Ascending aorta (tissue), 2 donors: ENCODE measurements around the gene TATDN2. TPM values are rescaled to one million over a fixed set of nuclear protein-coding genes. Genes with fewer than 3 reads are reported as not detected.

Experiments
- DNase-seq, 2 donors: peaks; one replicate each; pipeline ENCODE4 v3.0.0-alpha.2; 2019; ENCODE audit warnings: low spot score in 2 of 2
- H3K27ac ChIP-seq, 2 donors: fragments of 200-600 bp; sonication (generic); one replicate each; pipeline ENCODE4 v1.5.1; 2016 to 2017; ENCODE audit warnings: mild to moderate bottlenecking in 1 of 2
- H3K27me3 ChIP-seq: fragments of 200-600 bp; sonication (generic); one replicate; pipeline ENCODE4 v1.5.1; 2017
- H3K36me3 ChIP-seq, 2 donors: fragments of 200-600 bp; sonication (generic); one replicate each; pipeline ENCODE4 v1.5.1; 2016
- H3K4me1 ChIP-seq, 2 donors: fragments of 200-600 bp; sonication (generic); one replicate each; pipeline ENCODE4 v1.5.1; 2016 to 2017; ENCODE audit warnings: mild to moderate bottlenecking in 1 of 2
- H3K4me3 ChIP-seq, 2 donors: fragments of 200-600 bp; sonication (generic); one replicate each; pipeline ENCODE4 v1.5.1; 2016 to 2017; ENCODE audit warnings: mild to moderate bottlenecking in 1 of 2
- H3K9me3 ChIP-seq, 2 donors: fragments of 200-600 bp; sonication (generic); one replicate each; pipeline ENCODE4 v1.5.1; 2016
- intact Hi-C: fragments of 100-400 bp; cut with DNase I; formaldehyde crosslinking; loops from one replicate; pipeline ENCODE4 v1.15.1; 2023
- total RNA-seq: library from RNA; depleted of rRNA; stranded (reverse); fragments of >200 nt; gene quantifications from one replicate; pipeline ENCODE4 v1.1.0, GENCODE V29; 2016
- TF ChIP-seq, protein P1 (sequence below), 3 experiments: fragments of 200-600 bp in 2 of 3; fragments of 450-650 bp in 1 of 3; sonication (generic) in 2 of 3; IDR thresholded peaks; one replicate each; pipeline ENCODE4 v1.5.1; 2016 to 2019; ENCODE audit warnings: antibody characterized with exemption in 3 of 3, mild to moderate bottlenecking in 1 of 3, moderate library complexity in 1 of 3

Gene TATDN2
- total RNA-seq, 1 donor from 2014 or later = 29.1 TPM

DNA sequence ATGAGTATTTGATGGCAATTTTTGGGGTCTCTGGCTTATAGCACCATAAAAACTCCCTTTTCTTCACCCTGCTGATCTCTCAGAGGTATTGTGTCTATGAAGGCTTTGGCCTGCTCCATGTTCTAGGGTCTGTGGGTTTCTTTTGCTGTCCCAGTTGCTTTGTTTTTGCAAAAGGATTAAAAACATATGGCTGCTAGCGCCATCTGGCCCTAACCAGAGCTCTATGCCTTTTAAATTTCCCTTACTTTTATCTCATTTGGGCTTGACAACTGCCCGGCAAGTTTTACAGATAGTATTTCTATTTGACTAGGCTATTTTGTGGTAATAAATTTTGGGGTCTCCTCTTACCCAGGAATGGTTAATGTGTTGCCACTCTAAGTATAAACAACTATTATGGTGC, 50.9 kb downstream of the TATDN2 start:
- no peaks in the 10 kb centered on the region for H3K4me1 ChIP-seq
- TF ChIP-seq, protein P1, sequence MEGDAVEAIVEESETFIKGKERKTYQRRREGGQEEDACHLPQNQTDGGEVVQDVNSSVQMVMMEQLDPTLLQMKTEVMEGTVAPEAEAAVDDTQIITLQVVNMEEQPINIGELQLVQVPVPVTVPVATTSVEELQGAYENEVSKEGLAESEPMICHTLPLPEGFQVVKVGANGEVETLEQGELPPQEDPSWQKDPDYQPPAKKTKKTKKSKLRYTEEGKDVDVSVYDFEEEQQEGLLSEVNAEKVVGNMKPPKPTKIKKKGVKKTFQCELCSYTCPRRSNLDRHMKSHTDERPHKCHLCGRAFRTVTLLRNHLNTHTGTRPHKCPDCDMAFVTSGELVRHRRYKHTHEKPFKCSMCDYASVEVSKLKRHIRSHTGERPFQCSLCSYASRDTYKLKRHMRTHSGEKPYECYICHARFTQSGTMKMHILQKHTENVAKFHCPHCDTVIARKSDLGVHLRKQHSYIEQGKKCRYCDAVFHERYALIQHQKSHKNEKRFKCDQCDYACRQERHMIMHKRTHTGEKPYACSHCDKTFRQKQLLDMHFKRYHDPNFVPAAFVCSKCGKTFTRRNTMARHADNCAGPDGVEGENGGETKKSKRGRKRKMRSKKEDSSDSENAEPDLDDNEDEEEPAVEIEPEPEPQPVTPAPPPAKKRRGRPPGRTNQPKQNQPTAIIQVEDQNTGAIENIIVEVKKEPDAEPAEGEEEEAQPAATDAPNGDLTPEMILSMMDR (IDR thresholded peaks at IDR 0.05) = no peak
- intact Hi-C loops = no loop called here
- H3K4me3 ChIP-seq = no peak overlapping the region
- no peak overlapping the region for H3K27ac ChIP-seq
- H3K27me3 ChIP-seq = no peaks in the 10 kb centered on the region
- DNase-seq = no peak
- peaks cover 48 to 60% of the 10 kb centered on the region in 2 donors for H3K36me3 ChIP-seq
- H3K9me3 ChIP-seq = no peaks in the 10 kb centered on the region

DNA sequence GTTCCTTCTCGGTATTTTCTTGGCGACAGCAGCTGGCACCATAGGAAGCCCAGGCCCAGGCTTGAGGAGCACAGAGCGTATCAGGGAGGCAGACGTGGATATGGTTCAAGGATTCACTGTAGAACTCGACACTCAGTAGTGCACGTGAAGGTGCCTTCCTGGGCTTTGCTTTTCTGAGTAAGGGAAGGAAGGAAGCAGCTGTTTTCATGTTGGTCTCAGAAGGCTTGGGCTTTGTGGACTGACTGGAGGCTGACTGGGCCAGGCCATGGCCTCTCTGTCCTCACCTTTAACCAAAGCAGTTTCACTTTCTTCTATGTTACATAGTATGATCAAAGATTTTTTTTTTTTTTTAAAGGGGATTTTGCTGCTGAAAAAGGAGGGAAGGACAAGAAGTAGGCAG, 51.4 kb downstream of the TATDN2 start:
- no peak overlapping the region for H3K4me3 ChIP-seq
- no peaks in the 10 kb centered on the region for H3K9me3 ChIP-seq
- no peak for DNase-seq
- H3K4me1 ChIP-seq = no peaks in the 10 kb centered on the region
- no peaks in the 10 kb centered on the region for H3K27me3 ChIP-seq
- intact Hi-C loops = no loop called here
- TF ChIP-seq, protein P1 (IDR thresholded peaks at IDR 0.05) = no peak
- H3K36me3 ChIP-seq = peaks cover 53 to 65% of the 10 kb centered on the region in 2 donors
- no peak overlapping the region for H3K27ac ChIP-seq

DNA sequence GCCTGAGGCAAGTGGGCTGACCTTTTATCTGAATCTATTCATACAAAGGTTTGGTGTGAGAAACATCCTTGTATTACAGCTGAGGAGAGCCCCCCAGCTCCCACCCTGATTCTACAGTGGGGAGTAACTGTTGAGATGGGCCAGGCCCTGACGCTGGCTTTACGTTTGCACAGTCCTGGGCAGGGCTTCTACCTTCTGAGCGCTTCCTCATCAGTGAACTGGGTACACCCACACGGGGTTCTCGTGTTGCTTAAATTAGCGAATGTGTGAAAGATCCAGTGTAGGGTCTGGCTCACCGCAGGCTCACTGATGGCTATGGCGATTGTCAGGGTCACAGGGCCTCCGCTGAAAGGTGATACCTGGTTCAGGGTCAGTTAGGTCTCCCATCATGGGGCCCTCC, 51.8 kb downstream of the TATDN2 start:
- TF ChIP-seq, protein P1 (IDR thresholded peaks at IDR 0.05) = no peak
- intact Hi-C loops = no loop called here
- Histone ChIP-seq H3K27ac (no peak overlapping the region), H3K36me3 (peaks cover 57 to 69% of the 10 kb centered on the region in 2 donors), H3K9me3 (no peaks in the 10 kb centered on the region), H3K4me3 (no peak overlapping the region), H3K4me1 (no peaks in the 10 kb centered on the region), H3K27me3 (no peaks in the 10 kb centered on the region)
- DNase-seq = no peak

DNA sequence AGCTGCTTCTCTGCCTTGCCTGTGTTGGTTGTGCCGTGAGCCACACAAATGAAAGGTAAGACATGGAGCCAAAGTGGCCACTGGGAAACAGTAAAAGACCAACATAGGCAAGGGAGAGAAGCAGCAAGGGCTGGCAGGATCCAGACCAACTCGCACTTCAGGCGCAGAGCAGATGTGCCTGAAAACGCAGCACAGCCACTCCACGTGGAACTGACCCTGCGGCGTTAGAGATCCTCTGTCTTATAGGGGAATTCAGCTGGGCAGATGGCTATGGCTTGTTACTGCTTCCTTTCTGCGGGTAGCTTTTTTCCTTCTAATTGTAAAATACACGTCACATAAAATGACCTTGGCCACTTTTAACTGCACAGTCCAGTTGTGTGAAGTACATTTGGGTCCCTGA, 54.8 kb downstream of the TATDN2 start:
- Histone ChIP-seq H3K4me1 (no peaks in the 10 kb centered on the region), H3K27me3 (no peaks in the 10 kb centered on the region), H3K9me3 (no peaks in the 10 kb centered on the region), H3K27ac (no peak overlapping the region), H3K36me3 (peaks cover 76 to 96% of the 10 kb centered on the region in 2 donors), H3K4me3 (no peak overlapping the region)
- no peak for DNase-seq
- TF ChIP-seq, protein P1 (IDR thresholded peaks at IDR 0.05) = no peak
- intact Hi-C loops = no loop called here

DNA sequence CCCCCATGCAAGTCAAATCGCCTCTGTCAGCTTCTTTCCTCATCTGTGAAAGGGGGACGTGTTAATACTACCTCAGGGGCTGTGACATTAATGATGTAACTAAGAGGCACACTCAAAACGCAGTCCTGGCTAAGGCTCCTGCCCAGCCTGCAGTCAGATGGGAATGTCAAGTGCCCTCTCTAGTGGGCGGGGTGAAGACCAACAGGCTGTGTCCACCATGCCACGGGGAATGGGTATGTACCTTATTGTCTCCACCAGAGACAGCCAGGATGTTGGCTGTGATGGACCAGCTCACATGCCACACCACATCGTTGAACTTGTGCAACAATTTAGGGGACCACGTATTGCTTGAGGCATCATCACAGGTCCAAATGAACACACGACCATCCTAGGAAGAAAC, 55.5 kb downstream of the TATDN2 start:
- intact Hi-C loops = no loop called here
- Histone ChIP-seq H3K27me3 (no peaks in the 10 kb centered on the region), H3K27ac (no peak overlapping the region), H3K4me1 (no peaks in the 10 kb centered on the region), H3K36me3 (peaks cover 78 to 98% of the 10 kb centered on the region in 2 donors), H3K4me3 (no peak overlapping the region), H3K9me3 (no peaks in the 10 kb centered on the region)
- no peak for DNase-seq
- TF ChIP-seq, protein P1 (IDR thresholded peaks at IDR 0.05) = no peak

DNA sequence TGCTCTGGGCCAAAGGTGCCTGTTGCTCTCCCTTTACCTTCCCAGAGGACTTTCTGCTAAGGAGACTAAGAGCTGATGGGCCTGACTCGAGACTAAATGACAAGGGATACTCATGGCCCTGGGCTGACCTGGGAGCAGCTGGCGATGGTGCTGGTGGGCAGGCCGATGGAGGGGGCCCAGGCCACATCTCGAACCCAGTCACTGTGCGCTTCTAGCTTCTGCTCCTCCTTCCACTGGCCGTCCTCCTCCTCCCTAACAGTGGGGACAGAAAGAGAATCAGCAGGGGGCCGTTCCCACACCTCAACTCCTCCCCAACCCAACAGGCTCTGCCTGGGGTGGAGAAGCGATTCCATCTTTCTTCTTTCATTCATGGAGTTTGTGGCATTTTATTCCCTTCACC, 56.6 kb downstream of the TATDN2 start:
- TF ChIP-seq, protein P1 (IDR thresholded peaks at IDR 0.05) = no peak
- Histone ChIP-seq H3K9me3 (no peaks in the 10 kb centered on the region), H3K36me3 (peaks cover 74 to 88% of the 10 kb centered on the region in 2 donors), H3K27me3 (no peaks in the 10 kb centered on the region), H3K27ac (no peak overlapping the region), H3K4me1 (no peaks in the 10 kb centered on the region), H3K4me3 (no peak overlapping the region)
- no peak for DNase-seq
- intact Hi-C loops = no loop called here
